HG03025 (cell line): Measurements from ENCODE around the gene PYM1.
"Not testable (repeated sequence)": the region's sequence is repeated elsewhere in the genome, so short reads cannot be mapped to it uniquely, and the experiment has no call there.

Experiments used
- ATAC-seq: cut with Tn5 transposase; IDR thresholded peaks from one replicate; pipeline ENCODE4 v1.9.1; 2021; ENCODE audit warnings: mild to moderate bottlenecking, moderate library complexity; ENCODE audit not compliant: unreplicated experiment, low FRiP score

Gene PYM1

GRCh38 chr12:55940065-55940732 is 12.5 kb upstream of the PYM1 start:
- ATAC-seq: peak; percentile 90

- ATAC-seq: no peak
Measured at GRCh38 chr12:55938826-55939501, 11.3 kb upstream of the PYM1 start.

DNA sequence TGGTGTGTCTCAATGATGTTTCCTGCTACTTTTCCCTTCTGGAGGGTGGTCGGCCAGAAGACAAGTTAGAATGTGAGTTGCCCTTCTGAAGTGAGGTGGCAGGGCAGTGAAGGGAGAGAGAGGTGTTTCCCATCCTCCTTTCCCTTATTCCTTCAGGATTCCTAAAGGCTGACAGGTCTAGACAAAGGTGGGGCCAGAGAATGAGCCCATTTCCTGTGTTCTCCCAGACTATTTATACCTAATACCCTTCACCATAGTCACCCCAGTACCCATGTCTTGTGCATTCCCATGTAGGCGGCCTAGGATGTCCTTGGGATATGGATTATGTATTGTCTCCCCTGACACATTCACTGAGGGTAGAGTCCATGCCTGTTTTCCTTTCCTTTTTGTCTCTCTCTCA is 10.3 kb upstream of the PYM1 start:
- ATAC-seq: no peak

DNA sequence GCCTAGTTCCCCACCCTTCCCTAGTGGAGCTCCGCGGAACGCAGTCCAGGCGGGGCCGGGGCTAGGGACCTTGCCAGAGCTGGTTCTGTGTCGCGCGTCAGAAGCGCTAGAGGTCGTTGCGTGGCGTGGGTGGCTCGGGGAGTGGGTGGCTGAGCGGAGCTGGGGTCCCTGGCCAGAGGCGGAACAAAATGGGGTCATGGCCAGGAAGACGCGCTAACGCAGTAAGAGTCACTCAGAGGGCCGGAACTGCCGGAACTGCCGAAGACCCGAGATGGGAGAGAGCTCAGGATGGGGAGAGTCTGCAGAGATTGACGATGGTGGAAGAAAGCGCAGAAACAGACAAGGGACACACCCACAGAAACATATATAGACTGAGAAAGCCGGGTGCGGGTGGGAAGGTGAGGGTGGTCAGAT is 8.1 kb upstream of the PYM1 start:
- ATAC-seq: no peak

DNA sequence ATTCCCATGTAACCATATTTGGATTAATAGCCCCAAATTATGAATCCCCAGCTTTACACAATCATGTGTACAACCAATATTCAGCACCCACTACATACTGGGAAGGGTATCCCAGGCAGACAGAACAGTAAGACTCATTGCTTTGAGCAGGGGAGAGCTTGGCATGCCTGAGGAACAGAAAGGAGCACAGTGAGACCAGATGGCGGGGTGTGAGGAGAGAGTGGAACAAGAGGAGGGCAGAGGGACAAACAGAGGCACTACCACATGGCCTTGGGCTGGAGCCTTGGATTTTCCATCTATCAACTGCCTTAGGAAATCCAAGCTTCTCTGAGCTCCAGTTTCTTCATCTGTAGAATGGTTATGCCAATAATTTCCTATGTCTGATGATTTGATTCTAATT is 7.1 kb upstream of the PYM1 start:
- ATAC-seq: no peak

DNA sequence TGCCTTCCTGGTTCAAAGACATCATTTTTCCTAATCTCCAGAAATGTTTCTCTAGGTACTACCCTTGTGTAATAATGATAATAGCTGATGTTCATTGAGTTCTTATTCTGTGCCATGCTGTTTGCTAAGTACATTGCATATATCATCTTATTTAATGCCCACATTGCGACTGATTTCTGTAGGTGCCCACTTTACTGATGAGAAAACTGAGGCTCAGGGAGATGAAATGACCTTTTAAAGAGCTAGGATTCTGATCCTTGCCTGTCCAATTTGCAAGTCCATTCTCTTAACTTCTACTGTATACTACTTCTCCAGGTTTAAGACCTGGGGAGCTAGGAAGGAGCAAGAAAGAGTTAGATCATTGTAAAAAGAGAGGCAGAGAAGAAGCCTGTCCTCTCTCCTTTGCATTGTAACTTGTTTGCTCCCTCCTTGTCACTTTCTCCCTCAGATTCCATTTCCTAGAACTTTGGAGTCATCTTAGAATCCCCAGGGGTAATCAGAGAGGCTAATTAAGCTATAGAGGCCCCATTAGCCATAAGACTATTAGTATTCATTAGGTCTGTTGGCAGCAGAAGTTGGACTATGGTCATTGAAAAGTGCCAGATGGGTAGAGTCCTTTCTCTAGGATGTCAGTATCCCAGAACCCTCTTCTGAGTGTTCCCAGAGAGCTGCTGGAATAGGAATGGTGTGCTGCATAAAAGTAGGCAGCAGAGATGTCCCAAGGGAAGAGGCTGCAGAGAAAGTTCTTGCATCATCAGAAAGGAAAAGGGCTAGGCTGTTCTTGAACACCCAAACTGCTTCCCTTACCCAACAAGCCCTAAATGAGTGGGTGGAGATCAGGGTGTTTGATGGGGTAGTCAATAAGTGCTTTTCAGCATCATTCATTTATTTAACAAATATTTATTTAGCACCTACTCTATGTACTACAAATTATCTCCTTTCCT is 6.4 kb upstream of the PYM1 start:
- no peak for ATAC-seq

DNA sequence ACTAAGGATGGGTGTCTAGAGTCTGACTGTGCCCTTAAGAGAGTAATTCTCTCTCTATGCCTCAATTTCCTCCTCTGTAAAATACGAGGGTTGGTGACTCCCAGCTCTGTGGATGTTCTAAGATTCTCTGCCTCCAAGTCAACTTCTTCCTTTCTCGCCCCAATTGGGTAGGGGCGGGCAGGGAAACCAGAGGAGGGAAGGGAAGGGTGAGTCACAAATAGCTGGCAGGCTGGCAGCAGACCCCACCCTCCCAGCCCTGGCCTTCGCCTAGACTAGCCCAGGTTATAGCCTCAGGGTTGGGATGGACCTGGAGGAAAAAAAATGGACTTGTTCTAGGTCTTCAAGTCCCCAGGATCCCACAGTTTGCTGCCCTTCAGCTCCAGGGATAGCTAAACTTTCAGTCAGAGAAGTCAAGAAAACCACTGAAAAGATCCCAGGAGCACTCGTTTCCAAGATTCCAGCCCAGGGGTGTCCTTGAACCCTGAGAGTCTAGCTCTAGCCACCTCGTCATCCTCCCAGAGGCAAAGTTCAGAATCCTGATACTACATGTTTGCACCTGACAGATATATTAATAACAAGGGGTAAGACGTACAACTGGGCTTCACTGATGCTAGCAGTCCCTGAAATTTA is 5.6 kb upstream of the PYM1 start:
- no peak for ATAC-seq

GRCh38 chr12:55932551-55932910 is 4.8 kb upstream of the PYM1 start:
- no peak for ATAC-seq

- ATAC-seq: no peak
Measured at GRCh38 chr12:55931780-55932550, 4.3 kb upstream of the PYM1 start.

DNA sequence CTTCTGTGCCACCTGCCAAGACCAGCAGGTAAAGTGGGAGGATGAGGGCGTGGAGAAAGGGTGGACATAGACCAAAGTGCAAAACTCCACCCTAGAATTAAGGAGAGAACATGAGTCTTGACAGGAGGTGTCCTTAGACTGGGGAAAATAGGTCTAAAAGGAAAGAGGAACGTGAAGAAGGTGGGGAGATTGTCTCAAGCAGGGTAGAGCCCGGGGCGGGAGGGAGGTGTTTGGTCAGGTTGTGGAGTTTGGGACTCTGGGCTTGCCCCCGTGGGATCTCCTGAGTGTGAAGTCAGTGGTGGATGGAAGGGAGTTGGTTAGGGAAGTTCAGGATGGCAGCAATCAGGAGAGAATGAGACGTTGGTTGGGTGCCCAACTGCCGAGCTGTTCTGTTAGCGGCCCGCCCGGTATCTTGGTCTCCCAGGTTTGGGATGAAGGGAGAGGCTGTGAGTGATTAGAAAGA is 3.7 kb upstream of the PYM1 start:
- no peak for ATAC-seq

DNA sequence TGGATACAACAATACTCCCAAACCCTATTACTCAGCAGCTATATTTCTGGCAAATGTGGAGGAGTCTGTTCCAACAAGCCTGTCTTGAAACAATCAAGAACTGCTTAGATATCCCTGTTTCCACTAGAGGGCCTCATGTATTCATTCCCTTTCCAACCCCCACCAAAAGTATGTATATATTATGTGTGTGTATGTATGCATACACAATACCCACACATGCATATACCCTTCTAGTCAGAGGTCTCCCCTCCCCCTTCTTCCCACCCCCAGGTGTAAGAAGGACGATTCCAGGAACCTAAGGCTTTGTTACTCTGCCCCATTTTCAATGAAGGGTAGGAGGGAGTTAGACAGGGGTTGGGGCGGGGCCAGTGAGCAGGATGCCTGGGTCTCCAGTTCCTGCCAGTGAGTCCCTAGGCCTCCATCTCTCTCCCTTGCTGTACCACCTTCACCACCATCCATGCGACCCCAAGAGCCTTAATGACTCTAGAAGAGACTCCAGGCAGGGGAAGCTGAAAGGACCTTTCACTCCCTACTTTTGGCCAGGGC is 3.1 kb upstream of the PYM1 start, which contains the start of gene DGKA:
DGKA (plus strand) TSS at position 392 of the 546 bp plus-strand sequence. CDS start 5,342 bp downstream, outside the sequence.
- no peak for ATAC-seq

DNA sequence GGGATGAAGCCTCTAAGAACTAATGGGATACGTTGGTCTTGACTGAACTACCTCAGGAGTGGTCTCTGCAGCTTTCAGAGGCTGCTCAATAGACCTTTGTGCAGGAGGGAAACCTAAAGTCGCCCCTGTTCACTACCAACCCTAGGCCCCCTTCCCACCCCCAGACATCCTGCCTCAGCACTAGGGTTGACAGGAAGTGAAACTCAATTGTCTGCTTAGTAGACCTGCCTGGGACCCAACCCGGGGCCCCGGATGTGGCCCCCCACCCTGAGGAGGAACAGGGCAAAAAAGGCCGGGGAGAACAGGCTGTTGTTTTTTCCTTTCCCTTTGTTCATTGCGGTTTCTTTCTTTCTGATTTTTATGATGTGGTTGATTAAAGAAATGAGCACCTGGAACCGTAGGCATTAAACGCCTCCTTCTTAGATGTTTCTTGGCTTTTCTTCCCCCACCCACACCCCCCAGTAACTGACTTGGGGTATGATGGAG is 1.7 kb upstream of the PYM1 start:
- peak; percentile 29 for ATAC-seq

- ATAC-seq: peak; percentile 32
Measured at GRCh38 chr12:55926738-55927587, 731 bp downstream of the PYM1 start.

GRCh38 chr12:55925870-55926737 is 1.6 kb downstream of the PYM1 start:
- ATAC-seq: no peak

- no peak for ATAC-seq
Measured at GRCh38 chr12:55925371-55925770, 2.3 kb downstream of the PYM1 start.

- ATAC-seq: not testable (repeated sequence)
Measured at GRCh38 chr12:55923648-55924047, 4.0 kb downstream of the PYM1 start.

DNA sequence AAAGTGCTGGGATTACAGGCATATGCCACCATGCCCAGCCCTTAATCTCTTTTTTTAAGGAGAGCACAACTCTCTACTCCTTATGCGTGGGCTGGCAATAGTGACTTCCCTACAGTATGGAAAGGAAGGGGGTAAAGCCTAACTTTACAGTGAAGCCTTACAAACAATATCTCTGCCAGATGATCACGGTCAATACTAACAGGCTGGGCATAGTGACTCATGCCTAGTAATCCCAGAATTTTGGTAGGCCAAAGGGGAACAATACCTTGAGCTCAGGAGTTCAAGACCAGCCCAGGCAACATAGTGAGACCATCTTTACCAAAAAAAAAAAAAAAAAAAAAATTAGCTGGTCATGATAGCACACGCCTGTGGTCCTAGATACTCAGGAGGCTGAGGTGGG is 5.6 kb downstream of the PYM1 start:
- ATAC-seq: no peak

DNA sequence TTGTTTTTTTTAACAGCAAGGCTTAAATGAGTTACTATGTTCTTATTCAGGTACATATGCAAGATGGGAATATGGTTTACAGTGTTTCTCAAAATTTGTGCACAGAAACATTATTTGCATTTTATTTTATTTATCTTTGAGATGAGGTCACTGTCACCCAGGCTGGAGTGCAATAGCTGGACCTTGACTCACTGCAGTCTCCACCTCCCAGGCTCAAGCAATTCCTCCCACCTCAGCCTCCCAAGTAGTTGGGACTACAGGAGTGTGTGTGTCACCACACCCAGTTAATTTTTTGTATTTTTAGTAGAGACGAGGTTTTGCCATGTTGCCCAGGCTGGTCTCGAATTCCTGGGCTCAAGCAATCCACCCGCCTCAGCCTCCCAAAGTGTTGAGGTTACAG is 8.7 kb downstream of the PYM1 start:
- ATAC-seq: not testable (repeated sequence)
